Measurements from ENCODE around the gene INKA2.

INKA2 gene

DNA sequence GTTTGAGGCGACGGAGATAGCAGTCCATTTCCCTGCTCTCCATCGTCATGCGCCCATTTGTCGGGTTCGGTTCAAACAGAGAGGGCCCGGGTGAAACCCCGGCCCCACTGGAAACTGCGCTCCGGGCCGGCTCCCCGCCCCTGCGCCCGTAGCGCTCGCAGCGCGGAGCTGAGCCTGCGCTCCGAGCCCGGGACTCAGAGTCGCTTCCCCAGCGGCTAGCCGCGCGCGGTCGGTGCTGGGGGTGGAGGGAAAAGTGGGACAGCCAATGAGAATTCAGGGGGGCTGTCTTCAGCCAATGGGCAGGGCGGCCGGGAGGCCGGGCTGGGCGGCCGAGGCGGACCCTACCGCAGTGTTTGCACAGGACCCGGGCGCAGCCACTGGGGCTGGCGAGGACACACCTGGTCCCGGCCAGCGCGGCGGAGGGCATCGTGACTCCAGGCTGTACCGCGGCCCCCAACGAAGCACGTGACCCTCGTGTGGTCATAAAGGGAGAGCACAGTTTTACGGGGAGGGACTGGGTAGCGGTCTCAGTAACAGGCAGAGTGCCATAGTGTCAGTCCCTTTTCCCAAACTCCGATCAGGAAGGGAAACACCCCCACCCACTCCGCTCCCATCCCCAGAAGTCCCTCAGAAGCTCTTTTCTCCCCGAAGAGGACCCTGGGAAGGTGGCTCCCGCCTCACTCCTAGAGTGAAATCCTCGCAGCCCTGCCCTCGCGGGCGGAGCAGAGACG, at the start of gene INKA2:
INKA2 (minus strand) TSS at position 202 of the 731 bp plus-strand sequence; CDS start at position 49, 153 bp downstream.
- DNase-seq, result peak; percentile 78

DNA sequence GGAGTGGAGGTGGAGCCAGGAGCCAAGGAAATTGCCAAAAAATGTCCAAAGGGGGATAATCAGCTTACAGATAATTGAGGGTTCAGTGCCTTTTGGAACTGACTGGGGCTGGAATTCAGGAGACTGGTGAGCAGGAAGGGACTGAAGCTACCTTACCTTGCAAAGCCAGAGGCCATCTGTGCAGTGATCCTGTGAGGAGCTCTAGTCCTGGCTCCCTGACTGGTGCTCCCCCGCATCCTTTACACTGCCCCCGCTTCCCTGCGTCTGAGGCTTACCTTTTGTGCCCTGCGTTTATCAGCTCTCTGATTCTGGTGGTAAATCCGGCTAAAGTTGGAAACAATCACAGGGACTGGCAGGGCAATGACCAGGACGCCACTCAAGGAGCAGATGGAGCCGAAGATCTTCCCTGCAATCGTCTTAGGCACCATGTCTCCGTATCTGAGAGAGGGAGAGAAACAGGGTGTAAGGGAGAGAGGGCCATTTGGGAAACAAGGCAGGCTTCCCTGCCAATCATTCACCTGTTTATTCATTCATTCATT, 47.5 kb upstream of the INKA2 start:
- no peak for DNase-seq

DNA sequence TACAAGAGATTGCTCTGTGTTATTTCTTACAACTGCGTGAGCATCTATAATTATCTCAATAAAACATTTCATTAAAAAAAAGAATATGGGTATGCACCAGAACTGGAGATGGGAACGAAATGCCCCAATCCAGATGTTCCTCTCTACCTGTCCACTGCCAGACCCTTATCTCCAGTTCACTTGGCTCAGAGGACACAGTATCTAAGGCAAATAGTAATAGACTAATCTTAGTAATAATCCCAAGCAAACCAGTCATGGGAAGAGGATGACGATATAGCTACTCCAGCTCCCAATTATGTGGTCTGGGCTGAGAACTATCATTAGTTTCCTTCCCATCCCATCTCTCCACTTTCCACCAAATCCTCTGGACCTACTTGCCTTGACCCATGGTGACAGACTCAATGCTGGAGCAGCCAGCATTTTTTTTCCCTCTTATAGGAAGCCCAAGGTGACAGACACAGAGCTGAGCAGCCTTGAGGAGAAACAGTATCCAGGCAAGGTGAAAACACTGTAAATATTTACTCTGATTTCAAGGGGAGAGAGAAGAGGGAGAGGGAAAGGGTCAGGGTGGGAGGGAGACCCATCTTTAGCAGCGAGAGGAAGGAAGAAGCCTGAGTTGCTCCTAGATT, 45.2 kb upstream of the INKA2 start:
- DNase-seq, result no peak

DNA sequence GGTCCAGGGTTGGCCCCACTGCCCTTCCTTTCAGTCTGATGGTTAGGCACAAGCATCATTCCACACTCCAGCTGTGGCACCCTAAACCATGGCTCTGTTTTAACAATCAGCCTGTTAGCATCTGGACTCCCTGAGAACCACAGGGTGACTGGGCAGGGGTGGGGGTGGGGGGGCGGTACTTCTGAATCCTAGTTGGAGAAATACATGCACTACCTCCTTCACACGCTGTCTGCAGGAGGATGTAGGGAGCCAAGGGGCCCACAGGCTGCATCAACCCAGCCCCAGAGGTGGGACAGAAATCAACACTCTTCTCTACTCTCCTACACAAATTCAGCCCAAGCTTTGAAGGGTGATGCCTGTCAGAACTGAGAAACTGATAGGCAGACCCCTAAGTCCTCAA, 40.4 kb upstream of the INKA2 start:
- no peak for DNase-seq

DNA sequence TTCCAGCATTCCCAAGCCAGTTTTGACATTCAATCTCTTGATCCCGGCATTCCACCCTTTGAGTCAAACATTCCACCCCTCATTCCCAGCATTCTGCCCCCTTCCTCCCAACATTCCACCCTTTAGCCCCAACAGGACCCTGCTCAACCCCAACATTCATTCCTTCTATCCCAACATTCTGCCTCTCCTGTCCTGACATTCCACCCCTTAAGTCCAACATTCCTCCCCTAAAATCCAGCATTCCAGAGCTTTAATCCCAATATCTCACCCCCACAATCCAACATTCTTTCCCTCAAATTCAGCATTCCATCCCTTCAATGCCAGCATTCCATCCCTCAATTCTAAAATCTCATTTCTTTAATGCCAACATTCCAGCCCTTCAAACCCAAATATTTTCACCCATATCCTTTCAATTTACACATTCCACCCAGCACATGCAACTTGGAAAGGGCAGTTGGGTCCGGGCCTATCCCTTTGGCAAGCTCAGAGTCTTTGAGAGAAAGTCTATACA, 39.4 kb upstream of the INKA2 start:
- DNase-seq, result no peak

DNA sequence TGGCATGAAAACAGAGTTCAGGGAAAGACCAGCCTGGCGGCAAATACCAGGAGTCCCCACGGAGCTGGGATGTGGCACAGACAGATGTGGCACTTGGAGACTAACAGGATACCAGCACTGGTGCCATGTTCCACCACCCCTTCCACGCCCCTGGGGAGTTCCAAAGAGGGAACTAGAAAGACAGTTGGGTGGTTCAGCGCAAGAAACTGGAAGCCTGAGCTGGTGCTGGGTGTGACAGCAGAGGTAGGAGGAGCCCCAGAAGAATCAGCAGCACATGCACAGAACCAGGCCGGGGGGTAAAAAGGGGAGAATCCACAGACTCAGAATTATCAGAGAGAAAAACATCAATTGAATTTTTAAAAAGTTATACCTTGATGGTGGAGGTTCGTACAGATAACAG, 38.9 kb upstream of the INKA2 start:
- no peak for DNase-seq

DNA sequence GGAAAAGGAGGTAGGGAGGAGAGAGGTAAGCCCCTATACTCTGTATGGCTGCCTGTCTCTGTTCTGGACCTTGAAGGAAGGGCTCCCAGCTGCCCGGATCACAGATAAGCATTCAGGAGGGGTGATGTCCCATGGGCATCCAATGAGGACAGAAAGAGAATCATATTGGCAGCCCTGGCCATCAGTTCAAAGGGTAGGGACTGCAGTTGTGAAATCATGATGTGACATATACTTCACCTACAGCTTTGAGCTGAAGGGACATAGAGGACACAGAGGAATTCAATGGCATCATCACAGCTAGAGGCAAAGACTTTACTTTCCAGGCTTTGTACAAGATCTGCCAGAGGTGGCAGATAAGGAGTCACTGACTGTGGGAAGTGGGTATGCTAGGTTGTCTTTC, 38.1 kb upstream of the INKA2 start:
- no peak for DNase-seq

DNA sequence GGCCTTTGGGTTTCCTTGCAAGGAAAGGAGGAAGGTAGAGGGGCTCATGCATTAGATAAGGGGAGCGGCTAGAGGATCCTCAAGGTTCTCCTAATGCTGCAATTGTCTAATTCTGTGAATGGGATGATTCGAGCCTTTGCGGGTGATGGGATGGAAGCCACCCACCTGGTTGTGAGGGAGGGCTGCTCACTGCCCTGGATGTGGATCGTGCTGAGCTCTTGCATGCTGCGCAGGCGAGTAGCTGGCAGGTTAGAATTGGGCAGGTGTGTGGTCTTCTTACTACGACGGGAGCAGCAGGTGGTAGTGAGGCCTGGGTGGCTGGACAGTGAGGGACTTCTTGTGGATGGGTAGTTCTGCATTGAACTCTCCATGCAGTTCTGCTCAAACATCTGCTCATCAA, 37.7 kb upstream of the INKA2 start:
- no peak for DNase-seq

DNA sequence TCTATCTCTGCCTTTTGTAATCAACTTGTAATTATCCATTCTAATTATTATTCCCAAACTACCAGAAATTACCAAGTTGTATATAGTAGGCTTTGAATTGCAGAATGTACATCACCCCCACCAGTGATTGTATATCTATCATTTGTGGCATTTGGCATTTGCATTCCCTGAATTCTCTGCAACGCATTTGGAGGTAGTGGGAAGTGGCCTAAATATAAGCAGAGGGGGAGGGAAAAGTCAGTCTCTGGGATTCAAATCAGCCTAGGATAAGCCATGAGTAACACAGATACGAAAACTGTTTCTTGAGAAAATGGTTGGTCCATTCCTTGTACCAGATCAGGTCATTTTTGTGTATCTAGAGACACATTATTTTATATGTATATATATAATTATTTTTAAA, 37.2 kb upstream of the INKA2 start:
- no peak for DNase-seq

DNA sequence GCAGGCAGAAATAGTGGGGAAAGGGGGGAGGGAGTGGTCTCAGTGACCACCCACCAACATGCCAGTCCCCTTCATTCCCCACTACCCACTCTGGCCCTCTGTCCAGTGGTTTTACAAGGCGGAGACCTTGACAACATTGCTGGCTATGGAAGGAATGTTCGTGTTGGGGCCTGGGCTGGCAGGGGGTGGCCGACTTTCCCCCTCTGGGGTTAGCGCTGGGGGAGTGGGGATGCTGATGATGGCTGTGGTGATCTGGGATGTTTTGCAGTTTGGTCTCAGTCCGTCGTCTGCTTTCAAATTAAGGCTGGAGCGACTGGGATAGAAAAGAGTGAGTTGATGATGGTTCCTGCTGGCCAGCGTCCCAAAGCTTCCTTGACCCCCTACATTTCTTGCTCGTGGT, 36.8 kb upstream of the INKA2 start:
- DNase-seq, result no peak

DNA sequence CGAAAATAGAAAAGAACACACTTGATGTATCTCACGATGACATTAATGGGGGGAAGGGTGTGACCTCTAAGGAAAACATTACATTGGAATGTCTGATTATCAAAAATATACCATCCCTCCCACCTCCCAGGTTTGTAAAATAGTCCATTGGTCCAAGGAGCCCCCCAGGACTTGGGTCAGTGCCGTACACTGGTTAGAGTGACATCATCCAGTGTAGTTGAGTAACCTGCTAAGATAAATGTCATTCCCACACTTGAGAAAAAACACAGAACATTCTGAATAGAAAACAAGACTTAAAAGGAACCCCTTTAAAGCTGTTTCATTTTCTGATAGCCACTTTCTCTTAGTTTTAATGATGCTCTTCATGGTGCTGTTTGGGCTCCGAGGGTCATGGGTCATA, 31.7 kb upstream of the INKA2 start:
- no peak for DNase-seq

DNA sequence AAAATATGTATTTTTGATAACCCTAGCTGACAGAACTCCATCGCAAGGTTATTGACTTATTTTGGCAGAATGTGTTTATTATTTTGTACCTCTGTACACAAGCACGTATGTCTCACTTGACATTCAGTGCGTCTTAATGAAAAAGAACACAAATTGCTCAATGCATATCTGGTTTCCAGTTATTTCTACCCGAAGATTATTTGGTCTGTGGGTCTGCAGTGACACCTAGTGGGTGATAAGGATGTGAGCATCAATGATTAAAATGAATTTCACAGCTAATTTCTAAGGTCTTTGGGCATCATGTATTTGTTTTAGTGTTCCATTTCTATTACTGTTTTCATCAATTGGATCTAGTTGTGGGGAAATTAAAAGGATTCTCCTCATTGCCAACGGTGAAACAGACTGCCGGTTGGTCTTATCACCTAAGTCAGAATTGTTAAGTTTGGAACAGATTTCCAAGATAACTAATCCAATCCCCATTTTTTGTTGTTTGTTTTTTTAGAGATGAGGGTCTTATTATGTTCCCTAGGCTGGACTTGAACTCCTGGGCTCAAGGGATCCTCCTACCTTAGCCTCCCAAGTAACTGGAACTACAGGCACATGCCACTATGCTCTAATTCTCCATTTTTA, 30.4 kb upstream of the INKA2 start:
- peak; percentile 71 for DNase-seq

DNA sequence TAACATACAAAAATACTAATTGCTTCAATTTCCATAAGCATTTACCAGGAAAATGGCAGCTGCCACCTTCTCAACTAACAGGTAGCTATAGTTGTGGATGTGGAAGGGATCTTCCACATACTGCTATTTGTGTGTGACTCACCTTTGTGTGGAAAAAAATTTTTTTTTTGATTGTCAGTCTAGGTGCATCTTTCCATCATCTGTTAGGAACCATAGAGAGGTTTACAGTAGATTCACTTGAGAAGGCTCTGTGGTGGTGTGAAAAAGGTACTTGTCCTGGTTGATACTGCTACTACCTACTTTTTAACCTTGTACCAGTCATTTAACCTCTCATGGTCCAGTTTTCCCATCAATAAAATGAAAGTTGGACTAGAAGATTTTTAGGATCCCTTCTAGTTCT, 29.4 kb upstream of the INKA2 start:
- no peak for DNase-seq

DNA sequence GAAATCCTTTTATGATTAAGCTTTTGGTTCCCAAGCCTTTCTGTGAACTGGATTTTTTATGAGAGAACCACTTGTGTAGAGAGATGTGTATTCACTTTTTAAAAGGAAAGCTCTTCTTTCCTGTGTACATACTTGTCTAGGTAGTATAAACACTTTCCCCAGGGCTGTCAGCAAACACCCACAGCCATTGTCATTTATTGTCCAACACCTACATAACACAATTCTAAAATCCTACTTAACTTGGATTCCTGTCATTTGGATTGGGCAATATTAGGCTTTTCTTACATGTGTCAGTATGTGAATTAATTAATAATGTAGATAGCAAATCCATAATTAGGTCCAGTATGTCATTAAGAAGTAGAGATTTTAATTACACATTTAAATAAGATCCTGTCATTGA, 28.8 kb upstream of the INKA2 start:
- DNase-seq, result no peak

DNA sequence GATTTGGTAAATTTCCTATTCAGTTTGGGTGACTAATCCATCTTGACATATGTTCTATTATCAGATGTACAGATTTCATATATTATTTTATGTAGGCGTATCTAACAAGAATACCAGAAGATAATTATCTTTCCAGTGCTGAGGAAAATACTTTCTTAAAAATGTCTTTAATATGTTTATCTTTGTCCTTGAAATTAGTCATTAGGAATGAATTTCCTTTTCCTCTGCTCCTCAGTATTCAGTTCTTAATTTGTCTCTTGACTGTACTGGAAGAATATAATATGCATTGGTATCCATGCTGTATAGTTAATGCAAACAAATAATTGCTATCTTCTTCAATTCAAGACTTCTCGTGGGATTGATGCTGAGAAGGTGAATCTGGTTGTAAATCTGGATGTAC, 23.1 kb upstream of the INKA2 start:
- DNase-seq, result no peak

DNA sequence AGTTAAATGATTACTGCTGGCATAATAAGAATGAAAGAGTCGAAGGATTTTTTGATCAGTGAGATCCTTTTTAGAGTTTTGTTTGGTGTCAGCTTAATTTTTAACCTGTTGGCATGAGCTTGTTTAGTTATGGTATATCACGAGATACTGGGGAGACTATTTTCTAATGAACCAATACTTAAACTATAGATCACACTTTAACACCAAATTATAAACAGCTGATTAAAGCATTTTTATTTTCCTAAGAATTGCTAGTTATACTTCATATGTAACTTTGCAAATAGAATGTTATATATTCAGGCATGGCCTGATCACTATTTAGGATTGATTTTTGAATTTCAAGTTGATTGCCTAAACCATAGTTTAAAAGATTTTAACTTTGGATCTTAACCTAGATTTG, 22.5 kb upstream of the INKA2 start:
- DNase-seq, result no peak

DNA sequence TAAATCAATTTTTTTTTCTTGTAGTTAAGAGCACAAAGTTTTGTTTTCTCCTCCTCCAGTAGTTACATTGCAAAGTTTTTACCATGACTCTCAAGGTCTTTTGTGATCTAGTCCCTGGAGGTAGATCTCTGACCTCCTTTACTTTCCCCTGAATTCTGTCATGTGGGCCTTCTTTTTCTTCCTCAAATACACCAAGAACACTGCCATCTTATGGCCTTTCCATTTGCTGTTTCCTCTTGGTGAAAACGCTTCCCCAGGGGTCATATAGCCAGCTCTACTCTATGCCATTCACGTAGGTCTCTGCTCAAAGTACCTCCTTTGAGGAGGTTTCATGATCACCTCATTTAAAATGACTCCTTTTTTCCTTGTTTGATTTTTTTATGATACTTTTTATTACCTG, 19.2 kb upstream of the INKA2 start:
- no peak for DNase-seq

DNA sequence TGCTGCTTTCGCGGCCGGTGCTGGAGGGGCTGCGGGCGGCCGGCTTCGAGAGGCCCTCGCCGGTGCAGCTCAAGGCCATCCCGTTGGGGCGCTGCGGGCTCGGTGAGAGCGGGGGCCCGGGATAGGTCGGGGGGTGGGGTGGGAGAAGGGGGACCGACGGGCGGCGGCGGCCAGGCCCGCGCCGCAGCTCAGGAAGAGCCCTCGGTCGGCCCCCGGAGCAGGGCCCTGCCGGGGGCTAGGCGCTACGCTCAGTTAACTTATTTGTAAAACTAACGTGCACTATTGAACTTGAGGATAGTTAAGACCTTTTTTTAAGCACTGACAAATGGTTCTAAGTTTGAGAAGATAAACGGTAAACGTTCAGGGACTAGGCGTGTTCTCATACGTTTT, 16.9 kb upstream of the INKA2 start:
- DNase-seq, result no peak

DNA sequence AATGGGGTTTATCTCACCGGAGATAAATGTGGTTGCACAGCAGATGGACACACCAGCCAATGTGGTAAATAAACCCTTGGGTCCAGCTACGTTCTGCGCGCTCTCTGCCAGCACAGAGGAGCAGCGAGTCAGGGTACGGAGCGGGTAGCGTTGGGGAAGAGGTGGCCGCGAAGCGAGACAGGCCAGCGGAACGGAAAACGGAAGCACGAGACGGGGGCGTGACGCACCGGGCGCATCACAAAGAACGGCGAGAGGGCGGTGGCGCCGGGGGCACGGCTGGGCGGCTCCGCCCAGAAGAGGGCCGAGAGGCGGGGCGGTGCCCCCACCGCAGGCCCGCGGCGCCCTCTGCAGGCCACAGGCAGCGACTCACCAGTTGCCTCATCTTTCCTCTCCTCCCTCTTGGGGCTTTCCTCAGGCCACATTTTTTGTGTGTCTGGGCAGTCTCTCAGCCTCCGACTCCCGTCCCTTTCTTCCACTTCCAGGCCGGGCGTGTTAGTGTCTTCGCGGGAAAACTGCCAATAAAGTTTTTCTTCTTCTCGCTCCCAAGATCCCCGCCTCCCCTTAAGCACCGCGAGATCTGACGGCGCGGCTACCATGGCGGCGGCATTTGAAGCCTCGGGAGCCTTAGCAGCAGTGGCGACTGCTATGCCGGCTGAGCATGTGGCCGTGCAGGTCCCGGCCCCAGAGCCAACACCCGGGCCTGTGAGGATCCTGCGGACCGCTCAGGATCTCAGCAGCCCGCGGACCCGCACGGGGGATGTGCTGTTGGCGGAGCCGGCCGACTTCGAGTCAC, 16.3 kb upstream of the INKA2 start, which contains the start of gene DDX20:
DDX20 (plus strand) TSS at position 571 of the 793 bp plus-strand sequence; CDS start at position 595, 24 bp downstream.
- peak; percentile 93 for DNase-seq

DNA sequence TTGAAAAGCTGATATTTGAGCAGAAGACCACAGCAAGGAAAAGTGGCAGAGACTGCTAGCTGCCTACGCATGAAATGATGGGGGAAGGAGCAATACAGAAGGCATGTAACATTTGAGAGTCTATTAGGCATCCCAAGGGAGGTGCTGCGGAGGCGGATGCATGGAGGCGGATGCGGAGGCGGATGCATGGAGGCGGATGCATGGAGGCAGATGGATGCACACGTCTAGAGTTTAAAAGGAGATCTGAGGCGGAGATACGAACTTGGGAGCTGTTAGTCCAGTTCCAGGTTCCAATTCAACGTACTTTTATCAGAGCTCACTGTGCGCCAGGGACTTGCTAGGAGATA, 15.8 kb upstream of the INKA2 start:
- DNase-seq, result no peak

DNA sequence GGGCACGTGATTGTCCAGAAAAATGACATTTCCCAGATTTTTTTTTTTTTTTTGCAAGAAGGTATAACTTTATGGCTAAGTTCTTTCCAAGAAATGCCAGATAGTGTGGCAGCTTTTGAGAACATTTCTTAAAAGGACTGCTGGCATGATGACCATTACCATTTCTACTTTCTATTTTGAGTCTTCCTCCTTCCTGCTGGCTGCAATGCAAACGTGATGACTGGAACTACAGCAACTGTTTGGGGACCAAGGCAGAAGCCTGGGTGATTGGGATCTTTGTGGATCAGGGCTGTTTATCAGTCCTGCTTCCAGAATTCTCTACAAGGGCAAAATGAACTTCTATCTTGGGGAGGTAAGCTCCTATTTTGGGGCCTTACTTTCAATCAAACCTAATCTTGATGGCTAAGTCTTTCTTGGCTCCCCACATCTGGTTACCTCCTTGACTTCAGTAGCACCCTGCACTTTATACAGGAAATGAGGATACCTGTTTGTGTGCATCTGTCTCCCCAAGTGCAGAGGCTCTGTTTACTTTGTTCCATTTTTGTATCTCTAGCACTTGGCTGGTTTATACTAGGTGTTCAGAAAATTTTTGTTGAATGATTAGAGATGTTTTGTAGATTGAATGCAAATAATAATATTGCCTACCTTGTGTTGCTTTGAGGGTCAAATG, 12.8 kb upstream of the INKA2 start:
- no peak for DNase-seq

DNA sequence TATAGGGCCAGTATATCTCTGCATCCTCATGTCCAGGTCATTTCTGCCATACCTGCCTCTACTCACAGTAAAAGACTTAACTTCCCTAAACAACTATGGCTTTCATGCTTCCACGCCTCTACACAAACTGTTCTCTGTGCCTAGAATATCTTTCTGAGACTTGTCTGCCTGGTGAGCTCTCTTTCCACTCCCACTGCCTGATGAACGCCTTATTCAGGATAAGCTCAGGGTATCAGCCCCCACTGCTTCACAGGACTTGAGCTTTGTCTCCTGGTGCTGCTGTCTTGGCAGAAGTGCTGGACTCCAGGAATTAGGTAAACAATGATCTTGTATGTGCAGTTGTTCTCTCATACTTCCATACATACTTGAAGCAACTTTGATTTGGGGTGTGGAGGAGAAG, 11.7 kb upstream of the INKA2 start:
- DNase-seq, result no peak

DNA sequence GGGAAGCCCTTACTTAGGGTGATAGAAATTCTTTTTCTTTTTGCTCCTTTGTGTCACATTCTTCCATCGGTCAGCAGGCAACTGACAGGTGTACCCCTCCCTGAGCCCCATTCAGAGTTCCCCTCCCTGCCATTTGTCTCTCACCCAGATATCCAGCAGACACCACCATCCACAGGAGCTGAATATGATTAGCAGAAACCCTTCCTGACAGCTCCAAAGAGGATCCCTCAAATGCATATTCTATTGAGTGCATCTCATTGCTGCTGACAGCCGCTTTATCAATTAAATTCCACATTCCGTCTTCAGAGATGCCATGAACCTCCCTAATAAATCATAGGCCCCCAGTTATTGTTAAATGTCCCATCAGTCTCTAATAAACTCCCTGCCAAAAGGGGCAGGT, 10.4 kb upstream of the INKA2 start:
- DNase-seq, result no peak

All from CD4-positive, alpha-beta T cell treated with Interleukin-12 subunit alpha and Interleukin-12 subunit beta, for 1 hour (primary cell).